PFSK-1 (cell line): ENCODE results near the gene FOXF2.

ENCODE experiments used
- FOXP2 ChIP-seq: optimal IDR thresholded peaks from 2 replicates; pipeline ENCODE3; 2011; ENCODE audit warnings: borderline replicate concordance, control low read depth, inconsistent platforms; ENCODE audit not compliant: insufficient read depth; ENCODE audit errors: extremely low read length, extremely low read depth
- POLR2AphosphoS5 ChIP-seq: IDR thresholded peaks from 2 replicates; pipeline ENCODE4 v1.6.1; 2012; ENCODE audit warnings: low read depth, mild to moderate bottlenecking, control low read depth, low read length, moderate library complexity
- REST ChIP-seq, 2 experiments: IDR thresholded peaks; 2 replicates each; pipeline versions ENCODE4 v1.6.1 to v1.8.0; 2011 to 2012; ENCODE audit warnings: low read depth in 2 of 2, low read length in 2 of 2, control low read depth in 1 of 2, inconsistent platforms in 1 of 2, mild to moderate bottlenecking in 1 of 2, moderate library complexity in 1 of 2; ENCODE audit not compliant: insufficient read depth in 1 of 2
- SIN3A ChIP-seq: IDR thresholded peaks from 2 replicates; pipeline ENCODE4 v1.6.1; 2012; ENCODE audit warnings: mild to moderate bottlenecking, low read length, moderate library complexity, borderline replicate concordance; ENCODE audit not compliant: insufficient read depth
- TAF1 ChIP-seq: IDR thresholded peaks from 2 replicates; pipeline ENCODE4 v1.6.1; 2012; ENCODE audit warnings: low read length, control low read depth, borderline replicate concordance; ENCODE audit not compliant: insufficient read depth

FOXF2 gene

GRCh38 chr6:1382883-1383728 lies 6.3 kb upstream of the FOXF2 start:
- TF ChIP-seq REST (IDR thresholded peaks at IDR 0.05; ENCODE audit: insufficient read depth in 1 of 2, low read depth in 2 of 2, low read length in 2 of 2) (no peak), SIN3A (no peak), TAF1 (no peak), POLR2AphosphoS5 (no peak), FOXP2 (no peak)

- TF ChIP-seq FOXP2 (no peak), REST (IDR thresholded peaks at IDR 0.05; ENCODE audit: insufficient read depth in 1 of 2, low read depth in 2 of 2, low read length in 2 of 2) (no peak), TAF1 (no peak), SIN3A (no peak)
Observed at GRCh38 chr6:1383729-1384548, 5.4 kb upstream of the FOXF2 start.

GRCh38 chr6:1384549-1385128 lies 4.7 kb upstream of the FOXF2 start:
- no peak for TF ChIP-seq REST (IDR thresholded peaks at IDR 0.05; ENCODE audit: insufficient read depth in 1 of 2, low read depth in 2 of 2, low read length in 2 of 2)
- TF ChIP-seq POLR2AphosphoS5, result no peak
- TF ChIP-seq SIN3A, result no peak
- no peak for TF ChIP-seq FOXP2
- no peak for TF ChIP-seq TAF1

DNA sequence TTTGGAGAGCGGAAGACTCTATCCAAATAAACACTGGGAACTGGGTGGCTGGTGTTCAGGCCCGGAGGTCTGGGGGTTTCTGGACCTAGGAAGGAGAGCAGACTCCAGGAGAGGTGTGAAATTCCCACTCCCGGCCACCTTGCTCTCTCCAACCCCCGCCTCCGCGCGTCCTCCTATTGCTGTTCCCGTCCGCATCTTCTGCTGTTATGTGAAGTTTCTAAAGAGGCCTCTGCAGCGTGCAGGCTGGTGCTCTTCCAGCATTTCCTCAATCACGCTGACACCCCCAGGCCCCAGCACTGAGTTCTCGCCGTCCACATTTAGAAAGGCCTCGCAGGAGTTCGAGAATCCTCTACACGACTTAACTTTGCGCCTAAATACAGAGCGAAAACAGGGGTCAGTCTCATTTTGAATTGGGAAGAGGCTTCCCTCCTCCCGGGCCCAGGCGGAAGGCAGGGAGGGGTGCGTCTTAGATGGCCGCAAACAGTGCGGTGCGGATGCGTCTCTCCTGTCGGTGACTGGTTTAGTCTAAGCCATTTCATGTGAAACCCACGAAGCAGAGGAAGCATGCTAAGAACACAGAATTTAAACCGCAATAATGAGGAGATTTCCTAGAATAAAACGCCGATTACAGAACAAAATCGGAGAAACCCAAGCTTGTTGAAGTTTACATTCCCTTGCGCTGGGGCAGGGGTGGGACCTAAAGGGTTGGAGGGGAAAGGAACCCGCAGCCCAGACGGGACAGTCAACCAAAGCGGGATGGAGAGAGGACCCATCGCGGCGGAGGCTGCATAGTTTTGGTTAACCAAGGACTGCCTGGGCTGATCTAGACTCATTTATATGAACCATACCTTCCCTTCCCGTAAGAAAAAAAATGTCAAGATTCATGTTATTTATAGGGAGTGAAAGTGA lies 4.0 kb upstream of the FOXF2 start:
- TF ChIP-seq TAF1 (no peak), FOXP2 (no peak), REST (IDR thresholded peaks at IDR 0.05; ENCODE audit: insufficient read depth in 1 of 2, low read depth in 2 of 2, low read length in 2 of 2) (no peak), SIN3A (no peak), POLR2AphosphoS5 (no peak)
